Transverse colon (tissue), 4 donors: ENCODE results near the gene RPS6KC1. TPM values are rescaled to one million over a fixed set of nuclear protein-coding genes. Genes with fewer than 3 reads are reported as not detected.
"Not testable (repeated sequence)": the region's sequence is repeated elsewhere in the genome, so short reads cannot be mapped to it uniquely, and the experiment has no call there.

Experiments used
- DNase-seq: peaks from one replicate; pipeline ENCODE4 v3.0.0-alpha.2; 2019
- H3K27ac ChIP-seq, 4 donors: fragments of 200-600 bp; sonication (generic); 2 replicates each; pipeline ENCODE4 v1.5.1; 2016 to 2018; ENCODE audit warnings: inconsistent platforms in 4 of 4
- H3K27me3 ChIP-seq: fragments of 200-600 bp; sonication (generic); 2 replicates; pipeline ENCODE4 v1.5.1; 2017; ENCODE audit warnings: inconsistent platforms
- H3K36me3 ChIP-seq, 4 donors: fragments of 200-600 bp; sonication (generic); 2 replicates each; pipeline ENCODE4 v1.5.1; 2017 to 2019; ENCODE audit warnings: inconsistent platforms in 4 of 4
- H3K4me1 ChIP-seq, 4 donors: fragments of 200-600 bp; sonication (generic); 2 replicates each; pipeline ENCODE4 v1.5.1; 2017 to 2020; ENCODE audit warnings: inconsistent platforms in 4 of 4
- H3K4me3 ChIP-seq, 4 donors: fragments of 200-600 bp; sonication (generic); 1 replicate in 1 of 4; 2 replicates in 3 of 4; pipeline versions ENCODE4 v1.5.1 to v1.6.1; 2017 to 2019; ENCODE audit warnings: inconsistent platforms in 4 of 4
- H3K9me3 ChIP-seq, 2 donors: fragments of 200-600 bp; sonication (generic); 2 replicates each; pipeline ENCODE4 v1.5.1; 2017 to 2019; ENCODE audit warnings: inconsistent platforms in 2 of 2
- CTCF ChIP-seq, 5 experiments: fragments of 200-600 bp in 3 of 5; fragments of 450-650 bp in 2 of 5; sonication (generic) in 3 of 5; IDR thresholded peaks; 1 replicate in 2 of 5; 2 replicates in 3 of 5; pipeline ENCODE4 v1.5.1; 2016 to 2017; ENCODE audit warnings: antibody characterized with exemption in 5 of 5, inconsistent platforms in 3 of 5, mild to moderate bottlenecking in 2 of 5, moderate library complexity in 1 of 5
- EP300 ChIP-seq: sonication (generic); formaldehyde crosslinking; IDR thresholded peaks from one replicate; pipeline ENCODE4 v1.6.1; 2017; ENCODE audit warnings: antibody characterized with exemption, low read depth
- POLR2A ChIP-seq: fragments of 450-650 bp; IDR thresholded peaks from one replicate; pipeline ENCODE4 v1.6.1; 2016; ENCODE audit warnings: antibody characterized with exemption, mild to moderate bottlenecking, moderate library complexity
- POLR2AphosphoS5 ChIP-seq, 3 donors: sonication (generic); formaldehyde crosslinking; IDR thresholded peaks; one replicate each; pipeline ENCODE4 v1.6.1; 2016; ENCODE audit warnings: antibody characterized with exemption in 3 of 3
- WGBS, 2 donors: methylation state at CpG; one replicate each; pipeline ENCODE4 v1.1.5; 2018; ENCODE audit warnings: low coverage in 1 of 2; 5-methylcytosine and 5-hydroxymethylcytosine counted together
- in situ Hi-C, 4 donors: fragments of 200-750 bp; cut with MboI; loops; one replicate each; pipeline versions ENCODE4 v1.15.0 to v1.15.1; 2017; ENCODE audit warnings: low sequenced_read_pairs in 3 of 4, low pct_ligation_motif_present in 1 of 4, low pct_unique_long_range_greater_than_20kb in 1 of 4
- intact Hi-C: fragments of 100-400 bp; cut with DNase I; formaldehyde crosslinking; loops from one replicate; pipeline ENCODE4 v1.15.1; 2023; ENCODE audit warnings: low total_unique reads
- total RNA-seq, 4 donors: library from RNA; depleted of rRNA; stranded (reverse); fragments of >200 nt; gene quantifications; one replicate each; pipeline ENCODE4 v1.1.0, GENCODE V29; 2016

The RPS6KC1 gene
- total RNA-seq, 4 donors from 2014 or later, result 11.5 to 20.3 (median 14.0) TPM

GRCh38 chr1:213315571-213315970 lies 264.5 kb downstream of the RPS6KC1 start:
- in situ Hi-C loops (no loop called here), intact Hi-C loops (no loop called here)
- WGBS, 2 donors, result 43 to 76% methylated on average over 1 of the region's 1 CpG
- TF ChIP-seq POLR2A, result no peak
- TF ChIP-seq EP300, result no peak
- TF ChIP-seq CTCF (IDR thresholded peaks at IDR 0.05), result no peak
- TF ChIP-seq POLR2AphosphoS5 (IDR thresholded peaks at IDR 0.05), result no peak
- Histone ChIP-seq H3K27ac (no peak overlapping the region), H3K4me3 (no peak overlapping the region), H3K27me3 (no peaks in the 10 kb centered on the region), H3K4me1 (no peaks in the 10 kb centered on the region), H3K36me3 (no peaks in the 10 kb centered on the region), H3K9me3 (no peaks in the 10 kb centered on the region)
- DNase-seq, result no peak

- H3K36me3 ChIP-seq, H3K27me3 ChIP-seq, H3K9me3 ChIP-seq, DNase-seq, H3K4me1 ChIP-seq, intact Hi-C loops, H3K27ac ChIP-seq, in situ Hi-C loops, H3K4me3 ChIP-seq: not testable (repeated sequence)
- 68% methylated on average over 1 of the region's 1 CpG; no CpG with 5 or more reads in 1 of the 2 donors for WGBS, 2 donors
Observed at GRCh38 chr1:213318458-213318857, 267.4 kb downstream of the RPS6KC1 start.

- H3K4me1 ChIP-seq, result no peaks in the 10 kb centered on the region
- no peak overlapping the region for H3K4me3 ChIP-seq
- no peak overlapping the region for H3K27ac ChIP-seq
- intact Hi-C loops, result no loop called here
- no peaks in the 10 kb centered on the region for H3K36me3 ChIP-seq
- in situ Hi-C loops, result no loop called here
- no peaks in the 10 kb centered on the region for H3K9me3 ChIP-seq
- no peaks in the 10 kb centered on the region for H3K27me3 ChIP-seq
- no peak for DNase-seq
- TF ChIP-seq POLR2AphosphoS5 (IDR thresholded peaks at IDR 0.05) (no peak), EP300 (no peak), POLR2A (no peak), CTCF (IDR thresholded peaks at IDR 0.05) (no peak)
- 50 to 73% methylated on average over 2 to 6 of the region's 6 CpGs for WGBS, 2 donors
Observed at GRCh38 chr1:213320191-213320870, 269.3 kb downstream of the RPS6KC1 start.

Other genes with a start within 250 kb of the RPS6KC1 start
- gene SPATA45, start 203.6 kb upstream of the RPS6KC1 start, total RNA-seq, result not detected
- gene FLVCR1, start 193.0 kb upstream of the RPS6KC1 start, total RNA-seq, result 10 to 100 TPM; 13.2 to 21.3 (median 17.3) TPM
- gene VASH2, start 100.7 kb upstream of the RPS6KC1 start, total RNA-seq, result 1 to 10 TPM in 2 of 4 donors, not detected in 2; 1.1 to 1.7 TPM
- gene ANGEL2, start 35.4 kb upstream of the RPS6KC1 start, total RNA-seq, result 100 to 1,000 TPM in 1 of 4 donors, 10 to 100 TPM in 3; 33.2 to 105 (median 64.3) TPM